Smooth muscle cell (in vitro differentiated cells): ENCODE data around the gene CTNNBIP1. TPM values are rescaled to one million over a fixed set of nuclear protein-coding genes. Genes with fewer than 3 reads are reported as not detected.
"Not testable (repeated sequence)": the region's sequence is repeated elsewhere in the genome, so short reads cannot be mapped to it uniquely, and the experiment has no call there.

Source experiments
- DNase-seq: peaks from one replicate; lab custom pipeline; 2025; ENCODE audit not compliant: unreplicated experiment; lab: John Stamatoyannopoulos, UW
- H2AFZ ChIP-seq: fragments of 200-600 bp; sonication (generic); 2 replicates; pipeline ENCODE4 v1.6.0; 2016; ENCODE audit warnings: antibody characterized with exemption, low read depth, mild to moderate bottlenecking
- H3F3A ChIP-seq: fragments of 200-600 bp; sonication (generic); 2 replicates; pipeline ENCODE4 v1.6.0; 2017; ENCODE audit warnings: antibody characterized with exemption, low read depth
- H3K27ac ChIP-seq: fragments of 200-600 bp; sonication (generic); 2 replicates; pipeline ENCODE4 v1.5.1; 2016; ENCODE audit warnings: low read depth, mild to moderate bottlenecking
- H3K27me3 ChIP-seq: fragments of 200-600 bp; sonication (generic); 2 replicates; pipeline ENCODE4 v1.6.1; 2016; ENCODE audit warnings: low read depth, mild to moderate bottlenecking
- H3K36me3 ChIP-seq: fragments of 200-600 bp; sonication (generic); 2 replicates; pipeline ENCODE4 v1.5.1; 2016; ENCODE audit warnings: low read depth
- H3K4me1 ChIP-seq: fragments of 200-600 bp; sonication (generic); 2 replicates; pipeline ENCODE4 v1.5.1; 2016; ENCODE audit warnings: low read depth
- H3K4me2 ChIP-seq: fragments of 200-600 bp; sonication (generic); 2 replicates; pipeline ENCODE4 v1.6.0; 2016; ENCODE audit warnings: mild to moderate bottlenecking
- H3K4me3 ChIP-seq: fragments of 200-600 bp; sonication (generic); 2 replicates; pipeline ENCODE4 v1.5.1; 2016; ENCODE audit warnings: mild to moderate bottlenecking
- H3K79me2 ChIP-seq: fragments of 200-600 bp; sonication (generic); 2 replicates; pipeline ENCODE4 v1.6.0; 2016; ENCODE audit warnings: low read depth, mild to moderate bottlenecking
- H3K9ac ChIP-seq: fragments of 200-600 bp; sonication (generic); 2 replicates; pipeline ENCODE4 v1.6.0; 2016; ENCODE audit warnings: low read depth
- H3K9me3 ChIP-seq: fragments of 200-600 bp; sonication (generic); replicated peaks from 2 replicates; pipeline ENCODE4 v1.5.1; 2016; ENCODE audit warnings: low read depth
- H4K20me1 ChIP-seq: fragments of 200-600 bp; sonication (generic); 2 replicates; pipeline ENCODE4 v1.6.0; 2016; ENCODE audit warnings: low read depth
- WGBS: methylation state at CpG from one replicate; pipeline ENCODE4 v1.1.7; 2016; ENCODE audit warnings: low lambda C conversion rate; 5-methylcytosine and 5-hydroxymethylcytosine counted together
- polyA plus RNA-seq: library from polyadenylated mRNA; unstranded; fragments of >200 nt; fragmentation: Nextera tagmentation; extraction: Ambion mirVana; gene quantifications from 2 replicates; pipeline ENCODE4 v1.2.1, GENCODE V29; 2016
- total RNA-seq: library from RNA; depleted of rRNA; stranded (reverse); fragments of >200 nt; gene quantifications from 2 replicates; pipeline ENCODE4 v1.2.3, GENCODE V29; 2014
- TF ChIP-seq, protein P1 (sequence below): fragments of 200-600 bp; sonication (generic); IDR thresholded peaks from 2 replicates; pipeline ENCODE4 v1.5.1; 2017; ENCODE audit warnings: borderline replicate concordance, mild to moderate bottlenecking, antibody characterized with exemption; ENCODE audit not compliant: insufficient read depth, poor library complexity, severe bottlenecking

The CTNNBIP1 gene
- total and polyA plus RNA-seq, 2 experiments from 2014 or later, result 27.7 to 55.1 TPM

DNA sequence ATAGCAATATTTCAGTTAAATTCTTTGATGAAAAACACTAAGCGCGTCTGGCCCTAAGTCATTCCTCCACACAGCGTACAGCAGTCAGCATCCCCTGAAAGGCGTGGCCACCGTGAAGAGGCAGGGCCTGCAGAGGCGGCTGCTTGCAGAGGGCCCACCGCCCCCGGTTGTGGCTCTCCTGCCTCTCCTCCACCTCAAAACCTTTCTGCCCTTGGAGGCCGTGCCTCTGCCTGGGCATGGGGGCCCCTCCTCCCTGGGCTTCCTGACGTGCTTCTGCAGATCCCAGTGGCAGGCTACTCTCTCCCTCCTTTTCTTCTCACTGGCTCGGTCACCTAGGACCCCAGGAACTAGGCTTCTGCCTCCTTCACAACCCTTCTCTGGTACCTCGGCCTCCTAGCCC is 102.5 kb downstream of the CTNNBIP1 start:
- WGBS, result 78% methylated on average over 12 of the region's 12 CpGs
- Histone ChIP-seq H3K9me3 (no peaks in the 10 kb centered on the region), H3K27ac (no peak overlapping the region), H3K79me2 (peaks cover 68% of the 10 kb centered on the region), H3F3A (no peaks in the 10 kb centered on the region), H3K36me3 (no peaks in the 10 kb centered on the region), H3K4me1 (peaks cover 11% of the 10 kb centered on the region), H3K4me2 (no peak overlapping the region), H3K9ac (no peak overlapping the region), H4K20me1 (peaks cover 98% of the 10 kb centered on the region), H3K27me3 (no peaks in the 10 kb centered on the region), H2AFZ (no peak overlapping the region), H3K4me3 (no peak overlapping the region)
- TF ChIP-seq, protein P1, sequence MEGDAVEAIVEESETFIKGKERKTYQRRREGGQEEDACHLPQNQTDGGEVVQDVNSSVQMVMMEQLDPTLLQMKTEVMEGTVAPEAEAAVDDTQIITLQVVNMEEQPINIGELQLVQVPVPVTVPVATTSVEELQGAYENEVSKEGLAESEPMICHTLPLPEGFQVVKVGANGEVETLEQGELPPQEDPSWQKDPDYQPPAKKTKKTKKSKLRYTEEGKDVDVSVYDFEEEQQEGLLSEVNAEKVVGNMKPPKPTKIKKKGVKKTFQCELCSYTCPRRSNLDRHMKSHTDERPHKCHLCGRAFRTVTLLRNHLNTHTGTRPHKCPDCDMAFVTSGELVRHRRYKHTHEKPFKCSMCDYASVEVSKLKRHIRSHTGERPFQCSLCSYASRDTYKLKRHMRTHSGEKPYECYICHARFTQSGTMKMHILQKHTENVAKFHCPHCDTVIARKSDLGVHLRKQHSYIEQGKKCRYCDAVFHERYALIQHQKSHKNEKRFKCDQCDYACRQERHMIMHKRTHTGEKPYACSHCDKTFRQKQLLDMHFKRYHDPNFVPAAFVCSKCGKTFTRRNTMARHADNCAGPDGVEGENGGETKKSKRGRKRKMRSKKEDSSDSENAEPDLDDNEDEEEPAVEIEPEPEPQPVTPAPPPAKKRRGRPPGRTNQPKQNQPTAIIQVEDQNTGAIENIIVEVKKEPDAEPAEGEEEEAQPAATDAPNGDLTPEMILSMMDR, result no peak
- DNase-seq, result no peak

GRCh38 chr1:9805972-9806371 is 104.1 kb downstream of the CTNNBIP1 start:
- Histone ChIP-seq H3K79me2 (peaks cover 74% of the 10 kb centered on the region), H3K4me1 (peaks cover 11% of the 10 kb centered on the region), H4K20me1 (peaks cover 98% of the 10 kb centered on the region)
- H3K9me3 ChIP-seq, H3K4me3 ChIP-seq, H3K27me3 ChIP-seq, H3K4me2 ChIP-seq, H3K36me3 ChIP-seq, H3F3A ChIP-seq, H3K27ac ChIP-seq, H3K9ac ChIP-seq, DNase-seq, H2AFZ ChIP-seq: not testable (repeated sequence)
- WGBS, result 84% methylated on average over 5 of the region's 5 CpGs

DNA sequence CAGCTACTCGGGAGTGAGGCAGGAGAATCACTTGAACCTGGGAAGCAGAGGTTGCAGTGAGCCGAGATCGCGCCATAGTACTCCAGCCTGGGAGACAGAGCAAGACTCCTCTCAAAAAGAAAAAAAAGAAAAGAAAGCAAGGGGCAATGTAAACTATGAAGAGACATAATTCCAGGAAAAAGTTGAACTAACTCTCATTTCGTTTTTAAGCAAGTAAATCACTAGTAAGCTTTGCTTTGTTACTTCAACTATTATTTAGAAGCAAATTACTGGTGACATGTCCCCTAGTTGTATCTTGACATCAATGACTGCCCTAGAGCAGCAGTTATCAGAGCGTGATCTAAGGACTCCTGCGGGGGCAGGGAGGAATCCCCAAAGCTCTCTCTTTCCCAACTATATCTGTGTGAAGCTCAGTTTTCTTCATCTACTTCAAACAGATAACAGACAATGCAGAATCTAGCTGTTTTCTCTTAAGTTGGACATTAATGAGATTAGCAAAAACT is 105.0 kb downstream of the CTNNBIP1 start:
- Histone ChIP-seq H3K4me3 (no peak overlapping the region), H3K4me2 (no peak overlapping the region), H3K4me1 (peaks cover 11% of the 10 kb centered on the region), H2AFZ (no peak overlapping the region), H3K27me3 (no peaks in the 10 kb centered on the region), H3K9ac (no peak overlapping the region), H3K79me2 (peaks cover 73% of the 10 kb centered on the region), H3K36me3 (no peaks in the 10 kb centered on the region), H3K9me3 (no peaks in the 10 kb centered on the region), H3F3A (no peaks in the 10 kb centered on the region), H4K20me1 (peaks cover 98% of the 10 kb centered on the region), H3K27ac (no peak overlapping the region)
- no peak for DNase-seq
- TF ChIP-seq, protein P1, result no peak
- 71% methylated on average over 7 of the region's 7 CpGs for WGBS

GRCh38 chr1:9803003-9803918 is 106.8 kb downstream of the CTNNBIP1 start:
- 88% methylated on average over 13 of the region's 13 CpGs for WGBS
- H3K4me1 ChIP-seq, H3K9ac ChIP-seq, H3K36me3 ChIP-seq, H3K4me3 ChIP-seq, H3K27me3 ChIP-seq, H3K27ac ChIP-seq, H2AFZ ChIP-seq, H3F3A ChIP-seq, H3K4me2 ChIP-seq, H3K9me3 ChIP-seq, DNase-seq: not testable (repeated sequence)
- Histone ChIP-seq H3K79me2 (peaks cover 68% of the 10 kb centered on the region), H4K20me1 (peaks cover 99% of the 10 kb centered on the region)
